GM12864 (cell line): ENCODE results near the gene FAM135A.
A peak's percentile ranks its signal among the peaks of the same experiment; 100 is the strongest.

Experiments used
- DNase-seq: peaks from one replicate; pipeline ENCODE4 v3.0.0-alpha.2; 2011; ENCODE audit warnings: low read depth
- H3K4me3 ChIP-seq: 2 replicates; pipeline ENCODE4 v1.5.1; 2011; ENCODE audit warnings: mild to moderate bottlenecking, low read depth, low read length, control low read depth
- TF ChIP-seq, protein P1 (sequence below): IDR thresholded peaks from 2 replicates; pipeline ENCODE4 v1.5.1; 2011; ENCODE audit warnings: low read depth, mild to moderate bottlenecking, moderate library complexity, low read length, control low read depth, inconsistent platforms; ENCODE audit errors: missing control alignments

Gene FAM135A

DNA sequence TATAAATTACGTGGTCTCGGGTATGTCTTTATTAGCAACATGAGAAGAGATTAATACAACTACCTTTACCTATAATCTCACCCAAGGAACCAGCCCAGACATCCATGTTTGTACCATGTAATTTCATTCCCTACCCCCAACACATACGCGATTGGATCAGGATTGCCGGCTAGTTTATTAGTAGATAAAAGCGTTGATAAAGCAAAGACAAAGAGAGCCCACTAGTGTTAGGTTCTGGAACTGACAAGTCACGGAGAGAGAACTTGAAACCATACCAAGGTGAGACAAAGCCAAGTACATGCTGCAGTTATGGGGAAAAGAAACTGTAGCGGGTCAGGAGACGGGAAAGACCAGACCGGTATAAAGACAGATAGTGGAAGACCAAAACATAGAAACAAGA, 37.4 kb upstream of the FAM135A start:
- TF ChIP-seq, protein P1, sequence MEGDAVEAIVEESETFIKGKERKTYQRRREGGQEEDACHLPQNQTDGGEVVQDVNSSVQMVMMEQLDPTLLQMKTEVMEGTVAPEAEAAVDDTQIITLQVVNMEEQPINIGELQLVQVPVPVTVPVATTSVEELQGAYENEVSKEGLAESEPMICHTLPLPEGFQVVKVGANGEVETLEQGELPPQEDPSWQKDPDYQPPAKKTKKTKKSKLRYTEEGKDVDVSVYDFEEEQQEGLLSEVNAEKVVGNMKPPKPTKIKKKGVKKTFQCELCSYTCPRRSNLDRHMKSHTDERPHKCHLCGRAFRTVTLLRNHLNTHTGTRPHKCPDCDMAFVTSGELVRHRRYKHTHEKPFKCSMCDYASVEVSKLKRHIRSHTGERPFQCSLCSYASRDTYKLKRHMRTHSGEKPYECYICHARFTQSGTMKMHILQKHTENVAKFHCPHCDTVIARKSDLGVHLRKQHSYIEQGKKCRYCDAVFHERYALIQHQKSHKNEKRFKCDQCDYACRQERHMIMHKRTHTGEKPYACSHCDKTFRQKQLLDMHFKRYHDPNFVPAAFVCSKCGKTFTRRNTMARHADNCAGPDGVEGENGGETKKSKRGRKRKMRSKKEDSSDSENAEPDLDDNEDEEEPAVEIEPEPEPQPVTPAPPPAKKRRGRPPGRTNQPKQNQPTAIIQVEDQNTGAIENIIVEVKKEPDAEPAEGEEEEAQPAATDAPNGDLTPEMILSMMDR = peak; percentile 54
- no peak overlapping the region for H3K4me3 ChIP-seq
- DNase-seq = no peak

GRCh38 chr6:70376628-70377027, 36.7 kb upstream of the FAM135A start:
- no peak overlapping the region for H3K4me3 ChIP-seq
- TF ChIP-seq, protein P1 = no peak
- no peak for DNase-seq

DNA sequence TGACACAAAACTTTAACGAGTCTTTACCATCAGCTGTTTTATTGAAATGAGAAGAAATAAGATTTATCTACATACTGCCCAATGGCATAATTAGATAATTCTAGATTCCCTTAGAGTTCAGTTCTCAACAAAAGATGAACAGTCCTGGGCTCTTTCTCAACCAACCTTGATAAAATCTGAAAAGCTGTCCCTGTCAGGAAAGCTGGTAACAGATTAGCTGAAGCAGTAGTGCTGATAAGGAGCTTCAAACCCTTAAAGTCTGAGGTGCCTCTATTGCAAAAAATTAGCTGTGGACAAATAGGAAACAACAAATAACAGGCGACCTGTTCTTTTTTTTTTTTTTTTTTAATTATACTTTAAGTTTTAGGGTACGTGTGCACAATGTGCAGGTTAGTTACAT, 35.9 kb upstream of the FAM135A start:
- TF ChIP-seq, protein P1 = no peak
- H3K4me3 ChIP-seq = no peak overlapping the region
- DNase-seq = no peak

GRCh38 chr6:70379473-70380013, 33.8 kb upstream of the FAM135A start:
- H3K4me3 ChIP-seq = no peak overlapping the region
- DNase-seq = no peak
- TF ChIP-seq, protein P1 = no peak

DNA sequence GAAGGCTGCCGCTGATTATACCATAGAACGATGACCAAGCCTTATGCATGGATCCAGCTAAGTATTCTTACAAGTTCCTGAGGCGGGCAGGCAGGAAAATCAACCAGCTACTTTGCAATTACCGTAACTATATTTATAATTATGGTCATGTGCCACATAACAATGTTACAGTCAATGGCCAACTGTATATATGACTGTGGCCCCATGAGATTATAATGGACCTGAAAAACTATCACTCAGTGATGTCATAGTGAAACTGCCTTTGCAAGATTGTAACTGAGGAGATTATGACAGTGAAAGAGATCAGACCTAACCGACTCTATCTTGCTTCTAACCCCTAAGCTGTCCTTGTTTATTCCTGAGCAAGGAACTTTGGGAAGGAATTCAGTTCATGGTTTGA, 33.1 kb upstream of the FAM135A start:
- no peak for DNase-seq
- TF ChIP-seq, protein P1 = no peak
- no peak overlapping the region for H3K4me3 ChIP-seq

- no peak for DNase-seq
- TF ChIP-seq, protein P1 = no peak
These were observed 32.4 kb upstream of the FAM135A start for GRCh38 chr6:70380771-70381416.

DNA sequence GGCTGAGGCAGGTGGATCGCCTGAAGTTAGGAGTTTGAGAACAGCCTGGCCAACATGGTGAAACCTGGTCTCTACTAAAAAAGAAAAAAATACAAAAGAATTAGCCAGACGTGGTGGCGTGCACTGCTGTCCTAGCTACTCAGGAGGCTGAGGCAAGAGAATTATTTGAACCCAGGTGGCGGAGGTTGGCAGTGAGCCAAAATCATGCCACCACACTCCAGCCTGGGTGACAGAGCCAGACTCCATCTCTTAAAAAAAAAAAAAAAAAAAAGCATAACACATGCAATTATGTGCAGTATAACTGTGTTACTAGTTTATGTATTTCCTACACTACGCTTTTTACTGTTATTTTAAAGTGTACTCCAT, 31.9 kb upstream of the FAM135A start:
- no peak overlapping the region for H3K4me3 ChIP-seq
- DNase-seq = no peak
- TF ChIP-seq, protein P1 = no peak

More at GRCh38 chr6:70380771-70381416, 32.4 kb upstream of the FAM135A start:
- H3K4me3 ChIP-seq = no peak overlapping the region
